HepG2 (cell line): ENCODE measurements around the gene KLHL36. TPM values are rescaled to one million over a fixed set of nuclear protein-coding genes. Genes with fewer than 3 reads are reported as not detected.
A peak's percentile ranks its signal among the peaks of the same experiment; 100 is the strongest.

Experiments used
- ARNT ChIP-seq: fragments of 450-650 bp; IDR thresholded peaks from 2 replicates; pipeline ENCODE4 v1.6.1; 2017
- ELF1 ChIP-seq: sonication (generic); formaldehyde crosslinking; IDR thresholded peaks from 2 replicates; pipeline ENCODE4 v1.4.0; 2020; ENCODE audit warnings: missing genetic modification reagents
- KMT2A ChIP-seq: sonication (generic); formaldehyde crosslinking; IDR thresholded peaks from 2 replicates; pipeline ENCODE4 v1.4.0; 2020; ENCODE audit warnings: missing genetic modification reagents
- MTA3 ChIP-seq: sonication (generic); formaldehyde crosslinking; IDR thresholded peaks from 2 replicates; pipeline ENCODE4 v1.4.0; 2020; ENCODE audit warnings: missing genetic modification reagents
- NR2F6 ChIP-seq, 2 experiments: IDR thresholded peaks; 2 replicates each; pipeline ENCODE4 v1.6.1; 2016; ENCODE audit warnings: antibody characterized with exemption in 1 of 2, mild to moderate bottlenecking in 1 of 2
- SETDB1 ChIP-seq: sonication (generic); formaldehyde crosslinking; IDR thresholded peaks from 2 replicates; pipeline ENCODE4 v1.5.1; 2020; ENCODE audit warnings: missing genetic modification reagents, mild to moderate bottlenecking, borderline replicate concordance
- SP1 ChIP-seq, 2 experiments: fragments of 450-650 bp in 1 of 2; sonication (generic) in 1 of 2; formaldehyde crosslinking in 1 of 2; IDR thresholded peaks; 2 replicates each; pipeline versions ENCODE4 v1.4.0 to v1.6.1; 2016 to 2020; ENCODE audit warnings: missing genetic modification reagents in 1 of 2
- ZFP1 ChIP-seq: IDR thresholded peaks from 2 replicates; pipeline ENCODE4 v1.6.1; 2016
- ZNF180 ChIP-seq: sonication (generic); formaldehyde crosslinking; IDR thresholded peaks from 2 replicates; pipeline ENCODE4 v1.4.0; 2020; ENCODE audit warnings: low read depth, missing genetic modification reagents, borderline replicate concordance
- ZNF34 ChIP-seq: sonication (generic); formaldehyde crosslinking; IDR thresholded peaks from 2 replicates; pipeline ENCODE4 v1.4.0; 2020; ENCODE audit warnings: mild to moderate bottlenecking, missing genetic modification reagents, borderline replicate concordance
- ZNF546 ChIP-seq: sonication (generic); formaldehyde crosslinking; conservative IDR thresholded peaks from 2 replicates; pipeline ENCODE4 v1.8.1; 2023; ENCODE audit warnings: mild to moderate bottlenecking, missing genetic modification reagents
- ZNF576 ChIP-seq: sonication (generic); formaldehyde crosslinking; IDR thresholded peaks from 2 replicates; pipeline ENCODE4 v1.4.0; 2020; ENCODE audit warnings: mild to moderate bottlenecking, missing genetic modification reagents
- ZNF691 ChIP-seq: sonication (generic); formaldehyde crosslinking; IDR thresholded peaks from 2 replicates; pipeline ENCODE4 v1.4.0; 2020; ENCODE audit warnings: missing genetic modification reagents, low read depth, mild to moderate bottlenecking, borderline replicate concordance
- polyA plus RNA-seq, 8 experiments: library from polyadenylated mRNA; depleted of rRNA in 3 of 8; stranded (reverse) in 7 of 8; unstranded in 1 of 8; fragments of >200 nt; fragmentation: Illumina TruSeq in 4 of 8; extraction: Trizol in 4 of 8; gene quantifications; 2 replicates each; pipeline versions ENCODE4 v1.2.1 to v1.2.3, GENCODE V29; 2011 to 2016; ENCODE audit warnings: low read depth in 4 of 8, missing spikeins in 1 of 8, mixed read lengths in 1 of 8; ENCODE audit not compliant: insufficient read depth in 1 of 8
- total RNA-seq, 5 experiments: library from RNA; depleted of rRNA; stranded (reverse); fragments of >200 nt; fragmentation: Illumina TruSeq; extraction: Trizol; gene quantifications; 2 replicates each; pipeline ENCODE4 v1.2.3, GENCODE V29; 2016; ENCODE audit warnings: low read depth in 1 of 5
- TF ChIP-seq, protein P1 (sequence below): sonication (generic); formaldehyde crosslinking; IDR thresholded peaks from 2 replicates; pipeline ENCODE4 v1.4.0; 2020; ENCODE audit warnings: missing genetic modification reagents, borderline replicate concordance
- TF ChIP-seq, protein P2 (sequence below): sonication (generic); formaldehyde crosslinking; IDR thresholded peaks from 2 replicates; pipeline ENCODE4 v1.4.0; 2020; ENCODE audit warnings: mild to moderate bottlenecking, missing genetic modification reagents

Gene KLHL36
- total and polyA plus RNA-seq, 2 of the 13 experiments (the other 11 are each of a cell fraction or from before 2014, with no cell fraction given): 24.3 to 26.0 TPM

GRCh38 chr16:84617791-84618580 lies 30.3 kb upstream of the KLHL36 start, which contains the start of gene COTL1 (continued):
- TF ChIP-seq ZNF691 (CRISPR knock-in tag): no peak
- TF ChIP-seq ZNF546 (CRISPR knock-in tag): no peak; the same call in 1 of the 2 replicates
- no peak for TF ChIP-seq NR2F6 (IDR thresholded peaks at IDR 0.05)
- no peak for TF ChIP-seq NR2F6 (CRISPR knock-in tag; IDR thresholded peaks at IDR 0.05)
- peak; percentile 72; the same call in 1 of the 2 replicates for TF ChIP-seq KMT2A (CRISPR knock-in tag)
- TF ChIP-seq SP1 (IDR thresholded peaks at IDR 0.05): no peak
- peak; percentile 86 for TF ChIP-seq SP1 (CRISPR knock-in tag; IDR thresholded peaks at IDR 0.05)
- no peak for TF ChIP-seq ARNT
- TF ChIP-seq ELF1 (CRISPR knock-in tag): no peak
- TF ChIP-seq, protein P1, sequence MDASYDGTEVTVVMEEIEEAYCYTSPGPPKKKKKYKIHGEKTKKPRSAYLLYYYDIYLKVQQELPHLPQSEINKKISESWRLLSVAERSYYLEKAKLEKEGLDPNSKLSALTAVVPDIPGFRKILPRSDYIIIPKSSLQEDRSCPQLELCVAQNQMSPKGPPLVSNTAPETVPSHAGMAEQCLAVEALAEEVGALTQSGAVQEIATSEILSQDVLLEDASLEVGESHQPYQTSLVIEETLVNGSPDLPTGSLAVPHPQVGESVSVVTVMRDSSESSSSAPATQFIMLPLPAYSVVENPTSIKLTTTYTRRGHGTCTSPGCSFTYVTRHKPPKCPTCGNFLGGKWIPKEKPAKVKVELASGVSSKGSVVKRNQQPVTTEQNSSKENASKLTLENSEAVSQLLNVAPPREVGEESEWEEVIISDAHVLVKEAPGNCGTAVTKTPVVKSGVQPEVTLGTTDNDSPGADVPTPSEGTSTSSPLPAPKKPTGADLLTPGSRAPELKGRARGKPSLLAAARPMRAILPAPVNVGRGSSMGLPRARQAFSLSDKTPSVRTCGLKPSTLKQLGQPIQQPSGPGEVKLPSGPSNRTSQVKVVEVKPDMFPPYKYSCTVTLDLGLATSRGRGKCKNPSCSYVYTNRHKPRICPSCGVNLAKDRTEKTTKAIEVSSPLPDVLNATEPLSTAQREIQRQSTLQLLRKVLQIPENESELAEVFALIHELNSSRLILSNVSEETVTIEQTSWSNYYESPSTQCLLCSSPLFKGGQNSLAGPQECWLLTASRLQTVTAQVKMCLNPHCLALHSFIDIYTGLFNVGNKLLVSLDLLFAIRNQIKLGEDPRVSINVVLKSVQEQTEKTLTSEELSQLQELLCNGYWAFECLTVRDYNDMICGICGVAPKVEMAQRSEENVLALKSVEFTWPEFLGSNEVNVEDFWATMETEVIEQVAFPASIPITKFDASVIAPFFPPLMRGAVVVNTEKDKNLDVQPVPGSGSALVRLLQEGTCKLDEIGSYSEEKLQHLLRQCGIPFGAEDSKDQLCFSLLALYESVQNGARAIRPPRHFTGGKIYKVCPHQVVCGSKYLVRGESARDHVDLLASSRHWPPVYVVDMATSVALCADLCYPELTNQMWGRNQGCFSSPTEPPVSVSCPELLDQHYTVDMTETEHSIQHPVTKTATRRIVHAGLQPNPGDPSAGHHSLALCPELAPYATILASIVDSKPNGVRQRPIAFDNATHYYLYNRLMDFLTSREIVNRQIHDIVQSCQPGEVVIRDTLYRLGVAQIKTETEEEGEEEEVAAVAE (CRISPR knock-in tag): no peak
- TF ChIP-seq ZNF576 (CRISPR knock-in tag): no peak
- TF ChIP-seq MTA3 (CRISPR knock-in tag): no peak
- TF ChIP-seq, protein P2, sequence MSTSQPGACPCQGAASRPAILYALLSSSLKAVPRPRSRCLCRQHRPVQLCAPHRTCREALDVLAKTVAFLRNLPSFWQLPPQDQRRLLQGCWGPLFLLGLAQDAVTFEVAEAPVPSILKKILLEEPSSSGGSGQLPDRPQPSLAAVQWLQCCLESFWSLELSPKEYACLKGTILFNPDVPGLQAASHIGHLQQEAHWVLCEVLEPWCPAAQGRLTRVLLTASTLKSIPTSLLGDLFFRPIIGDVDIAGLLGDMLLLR: no peak
- TF ChIP-seq ZNF34: no peak
- no peak for TF ChIP-seq ZFP1 (CRISPR knock-in tag)
- no peak for TF ChIP-seq SETDB1 (CRISPR knock-in tag)
- peak; percentile 72; the same call in 1 of the 2 replicates for TF ChIP-seq ZNF180
